Smooth muscle cell of the pulmonary artery (primary cell): Measurements from ENCODE around the gene TFCP2L1. TPM values are rescaled to one million over a fixed set of nuclear protein-coding genes. Genes with fewer than 3 reads are reported as not detected.

ENCODE experiments used
- total RNA-seq: library from RNA; depleted of rRNA; stranded (reverse); fragments of >200 nt; gene quantifications from 2 replicates; pipeline ENCODE4 v1.2.3, GENCODE V29; 2014

Gene TFCP2L1, protein sequence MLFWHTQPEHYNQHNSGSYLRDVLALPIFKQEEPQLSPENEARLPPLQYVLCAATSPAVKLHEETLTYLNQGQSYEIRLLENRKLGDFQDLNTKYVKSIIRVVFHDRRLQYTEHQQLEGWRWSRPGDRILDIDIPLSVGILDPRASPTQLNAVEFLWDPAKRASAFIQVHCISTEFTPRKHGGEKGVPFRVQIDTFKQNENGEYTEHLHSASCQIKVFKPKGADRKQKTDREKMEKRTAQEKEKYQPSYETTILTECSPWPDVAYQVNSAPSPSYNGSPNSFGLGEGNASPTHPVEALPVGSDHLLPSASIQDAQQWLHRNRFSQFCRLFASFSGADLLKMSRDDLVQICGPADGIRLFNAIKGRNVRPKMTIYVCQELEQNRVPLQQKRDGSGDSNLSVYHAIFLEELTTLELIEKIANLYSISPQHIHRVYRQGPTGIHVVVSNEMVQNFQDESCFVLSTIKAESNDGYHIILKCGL
- total RNA-seq, result under 0.01 TPM in 1 of 2 replicates, not detected in the other

GRCh38 chr2:121284463-121285449 lies at the start of gene TFCP2L1:
TSS of gene TFCP2L1 (minus strand) at chr2:121285202. CDS start at chr2:121285109, 93 bp downstream.

Other genes with a start within 250 kb of the TFCP2L1 start
- not detected in 2 replicates for gene RNU4ATAC, start 245.7 kb upstream of the TFCP2L1 start, total RNA-seq